Panc1 (cell line): ENCODE data around the gene NFE2L1.

Experiments used
- CTCF ChIP-seq: fragments of 450-650 bp; IDR thresholded peaks from 2 replicates; pipeline ENCODE4 v1.5.1; 2017; ENCODE audit warnings: mild to moderate bottlenecking
- TF ChIP-seq, protein P1 (sequence below), 2 experiments: IDR thresholded peaks; 2 replicates each; pipeline ENCODE4 v1.6.1; 2011 to 2012; ENCODE audit warnings: low read depth in 2 of 2, control low read depth in 1 of 2, low read length in 1 of 2, mild to moderate bottlenecking in 1 of 2, moderate library complexity in 1 of 2; ENCODE audit not compliant: insufficient read depth in 1 of 2

- TF ChIP-seq, protein P1, sequence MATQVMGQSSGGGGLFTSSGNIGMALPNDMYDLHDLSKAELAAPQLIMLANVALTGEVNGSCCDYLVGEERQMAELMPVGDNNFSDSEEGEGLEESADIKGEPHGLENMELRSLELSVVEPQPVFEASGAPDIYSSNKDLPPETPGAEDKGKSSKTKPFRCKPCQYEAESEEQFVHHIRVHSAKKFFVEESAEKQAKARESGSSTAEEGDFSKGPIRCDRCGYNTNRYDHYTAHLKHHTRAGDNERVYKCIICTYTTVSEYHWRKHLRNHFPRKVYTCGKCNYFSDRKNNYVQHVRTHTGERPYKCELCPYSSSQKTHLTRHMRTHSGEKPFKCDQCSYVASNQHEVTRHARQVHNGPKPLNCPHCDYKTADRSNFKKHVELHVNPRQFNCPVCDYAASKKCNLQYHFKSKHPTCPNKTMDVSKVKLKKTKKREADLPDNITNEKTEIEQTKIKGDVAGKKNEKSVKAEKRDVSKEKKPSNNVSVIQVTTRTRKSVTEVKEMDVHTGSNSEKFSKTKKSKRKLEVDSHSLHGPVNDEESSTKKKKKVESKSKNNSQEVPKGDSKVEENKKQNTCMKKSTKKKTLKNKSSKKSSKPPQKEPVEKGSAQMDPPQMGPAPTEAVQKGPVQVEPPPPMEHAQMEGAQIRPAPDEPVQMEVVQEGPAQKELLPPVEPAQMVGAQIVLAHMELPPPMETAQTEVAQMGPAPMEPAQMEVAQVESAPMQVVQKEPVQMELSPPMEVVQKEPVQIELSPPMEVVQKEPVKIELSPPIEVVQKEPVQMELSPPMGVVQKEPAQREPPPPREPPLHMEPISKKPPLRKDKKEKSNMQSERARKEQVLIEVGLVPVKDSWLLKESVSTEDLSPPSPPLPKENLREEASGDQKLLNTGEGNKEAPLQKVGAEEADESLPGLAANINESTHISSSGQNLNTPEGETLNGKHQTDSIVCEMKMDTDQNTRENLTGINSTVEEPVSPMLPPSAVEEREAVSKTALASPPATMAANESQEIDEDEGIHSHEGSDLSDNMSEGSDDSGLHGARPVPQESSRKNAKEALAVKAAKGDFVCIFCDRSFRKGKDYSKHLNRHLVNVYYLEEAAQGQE (IDR thresholded peaks at IDR 0.05; ENCODE audit: insufficient read depth in 1 of 2, low read depth in 2 of 2, low read length in 1 of 2), result no peak
- peak; percentile 84 for TF ChIP-seq CTCF
These were observed 10.9 kb upstream of the NFE2L1 start, which contains the start of gene COPZ2 for GRCh38 chr17:48037036-48037837.
